PC-9 (cell line): Measurements from ENCODE around the gene ALKBH4.

ENCODE experiments used
- EZH2 ChIP-seq: fragments of 200-600 bp; sonication (generic); IDR thresholded peaks from 2 replicates; pipeline ENCODE4 v1.8.0; 2017; ENCODE audit warnings: antibody characterized with exemption, low read depth
- TF ChIP-seq, protein P1 (sequence below): fragments of 200-600 bp; sonication (generic); conservative IDR thresholded peaks from 2 replicates; pipeline ENCODE4 v1.6.1; 2017; ENCODE audit warnings: mixed run types, antibody characterized with exemption, mild to moderate bottlenecking, moderate library complexity

DNA sequence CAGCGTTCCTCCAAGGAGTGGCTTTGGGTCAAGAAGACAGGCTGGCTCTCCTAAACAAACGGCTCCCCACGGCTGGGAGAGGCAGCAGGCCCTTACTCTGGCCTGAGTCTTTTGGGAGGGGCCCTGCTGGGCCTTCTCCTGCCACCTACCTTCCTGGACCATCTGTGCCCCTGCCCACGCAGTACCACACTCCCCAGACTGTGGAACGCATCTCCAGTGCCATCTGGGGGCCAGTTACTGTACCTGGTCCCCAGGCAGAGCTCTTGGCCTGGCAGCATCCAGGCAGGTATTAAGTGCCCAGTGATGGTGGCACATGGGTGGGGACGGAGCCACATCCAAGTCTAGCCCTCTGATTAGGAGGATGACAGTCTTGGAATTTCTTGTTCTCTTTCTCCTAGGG is 14.4 kb downstream of the ALKBH4 start:
- no peak for TF ChIP-seq EZH2
- TF ChIP-seq, protein P1, sequence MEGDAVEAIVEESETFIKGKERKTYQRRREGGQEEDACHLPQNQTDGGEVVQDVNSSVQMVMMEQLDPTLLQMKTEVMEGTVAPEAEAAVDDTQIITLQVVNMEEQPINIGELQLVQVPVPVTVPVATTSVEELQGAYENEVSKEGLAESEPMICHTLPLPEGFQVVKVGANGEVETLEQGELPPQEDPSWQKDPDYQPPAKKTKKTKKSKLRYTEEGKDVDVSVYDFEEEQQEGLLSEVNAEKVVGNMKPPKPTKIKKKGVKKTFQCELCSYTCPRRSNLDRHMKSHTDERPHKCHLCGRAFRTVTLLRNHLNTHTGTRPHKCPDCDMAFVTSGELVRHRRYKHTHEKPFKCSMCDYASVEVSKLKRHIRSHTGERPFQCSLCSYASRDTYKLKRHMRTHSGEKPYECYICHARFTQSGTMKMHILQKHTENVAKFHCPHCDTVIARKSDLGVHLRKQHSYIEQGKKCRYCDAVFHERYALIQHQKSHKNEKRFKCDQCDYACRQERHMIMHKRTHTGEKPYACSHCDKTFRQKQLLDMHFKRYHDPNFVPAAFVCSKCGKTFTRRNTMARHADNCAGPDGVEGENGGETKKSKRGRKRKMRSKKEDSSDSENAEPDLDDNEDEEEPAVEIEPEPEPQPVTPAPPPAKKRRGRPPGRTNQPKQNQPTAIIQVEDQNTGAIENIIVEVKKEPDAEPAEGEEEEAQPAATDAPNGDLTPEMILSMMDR: no peak
